Measurements from ENCODE around the gene SYT1.

Gene SYT1

DNA sequence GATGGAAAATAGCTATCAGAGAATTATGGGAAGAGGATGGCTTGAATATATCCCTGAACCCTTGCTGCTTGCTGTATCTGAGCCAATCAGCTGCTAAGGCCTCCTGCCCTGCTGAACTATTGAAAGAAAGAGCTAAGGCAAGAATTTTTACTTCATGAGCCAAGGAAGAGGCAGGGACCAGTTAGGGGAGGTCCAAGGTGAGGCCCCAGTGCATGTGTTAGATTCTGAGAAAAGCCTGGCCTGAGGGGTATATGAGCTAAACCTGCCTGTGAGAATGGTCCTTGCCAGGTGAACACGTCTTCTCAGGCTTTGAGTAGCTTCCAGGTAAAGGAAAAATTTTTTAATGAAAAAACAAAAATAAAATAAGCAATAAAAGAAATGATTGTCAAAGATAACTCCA is 218.0 kb downstream of the SYT1 start:
- H3K4me3 ChIP-seq (ENCODE audit: insufficient read depth, low read depth, low read length) = no peak overlapping the region
- WGBS, 2 experiments = 100% methylated on average over 1 of the region's 1 CpG; no CpG with 5 or more reads in 1 of the 2 experiments
- H3K4me1 ChIP-seq (ENCODE audit: control insufficient read depth, insufficient read depth, low read length) = no peaks in the 10 kb centered on the region
- no peaks in the 10 kb centered on the region for H3K9me3 ChIP-seq (ENCODE audit: control insufficient read depth, low read length)
- H3K27me3 ChIP-seq (ENCODE audit: control insufficient read depth, insufficient read depth, low read length, poor library complexity, severe bottlenecking) = no peaks in the 10 kb centered on the region
- H3K36me3 ChIP-seq (ENCODE audit: control insufficient read depth, insufficient read depth, low read length) = no peaks in the 10 kb centered on the region
- no peak overlapping the region for H3K27ac ChIP-seq (ENCODE audit: insufficient read depth, low read depth, low read length, poor library complexity, severe bottlenecking)

DNA sequence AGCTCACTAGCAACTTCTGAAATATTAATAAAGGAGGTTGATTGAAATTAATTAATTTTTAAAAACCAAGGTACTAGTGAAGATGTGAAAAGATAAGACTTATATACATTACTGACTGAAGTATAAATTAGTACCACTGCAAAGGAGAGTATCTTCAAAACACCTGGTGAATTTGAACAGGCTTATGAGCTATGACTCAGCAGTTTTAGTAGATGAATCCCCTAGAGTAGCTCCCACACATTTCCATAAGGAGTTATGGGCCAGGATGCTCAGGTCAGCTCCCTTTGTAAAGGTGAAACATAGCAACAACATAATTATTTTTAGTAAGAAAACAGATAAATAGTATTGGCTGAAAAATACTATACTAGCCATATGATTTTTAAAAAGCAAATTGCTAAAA is 218.6 kb downstream of the SYT1 start:
- Histone ChIP-seq H3K4me1 (ENCODE audit: control insufficient read depth, insufficient read depth, low read length) (no peaks in the 10 kb centered on the region), H3K27ac (ENCODE audit: insufficient read depth, low read depth, low read length, poor library complexity, severe bottlenecking) (no peak overlapping the region), H3K27me3 (ENCODE audit: control insufficient read depth, insufficient read depth, low read length, poor library complexity, severe bottlenecking) (no peaks in the 10 kb centered on the region)

DNA sequence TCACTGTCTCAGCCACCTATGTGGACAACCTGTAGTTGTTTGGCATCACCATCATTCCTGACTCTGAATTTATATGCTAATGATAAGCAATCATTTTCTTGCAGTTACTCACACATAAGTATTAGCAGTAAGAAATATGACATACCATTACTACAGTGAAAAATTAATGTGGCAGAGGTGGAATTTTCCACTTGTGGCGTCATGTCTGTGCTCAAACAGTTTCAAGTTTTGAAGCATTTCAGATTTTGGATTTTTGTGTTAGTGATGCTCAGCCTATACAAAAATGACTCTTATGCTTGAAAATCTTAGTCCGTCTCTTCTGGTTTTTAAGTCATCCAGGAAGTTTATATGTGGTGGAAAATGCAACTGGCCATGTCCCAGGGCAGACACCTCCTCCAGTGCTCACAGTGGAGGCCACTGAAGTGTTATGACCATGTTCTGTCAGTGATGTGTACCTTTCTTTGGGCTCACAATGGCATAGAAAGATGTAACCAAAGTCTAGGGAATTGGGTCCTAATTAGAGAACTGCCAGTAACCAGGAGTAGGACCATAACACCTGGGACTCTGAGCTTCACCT is 220.6 kb downstream of the SYT1 start:
- WGBS, 2 experiments = 91 to 94% methylated on average over 2 of the region's 2 CpGs
- Histone ChIP-seq H3K27ac (ENCODE audit: insufficient read depth, low read depth, low read length, poor library complexity, severe bottlenecking) (no peak overlapping the region), H3K4me3 (ENCODE audit: insufficient read depth, low read depth, low read length) (no peak overlapping the region), H3K9me3 (ENCODE audit: control insufficient read depth, low read length) (no peaks in the 10 kb centered on the region), H3K4me1 (ENCODE audit: control insufficient read depth, insufficient read depth, low read length) (no peaks in the 10 kb centered on the region), H3K36me3 (ENCODE audit: control insufficient read depth, insufficient read depth, low read length) (no peaks in the 10 kb centered on the region), H3K27me3 (ENCODE audit: control insufficient read depth, insufficient read depth, low read length, poor library complexity, severe bottlenecking) (no peaks in the 10 kb centered on the region)

More for the DNA sequence above, 218.6 kb downstream of the SYT1 start:
- Histone ChIP-seq H3K36me3 (ENCODE audit: control insufficient read depth, insufficient read depth, low read length) (no peaks in the 10 kb centered on the region), H3K9me3 (ENCODE audit: control insufficient read depth, low read length) (no peaks in the 10 kb centered on the region), H3K4me3 (ENCODE audit: insufficient read depth, low read depth, low read length) (no peak overlapping the region)

DNA sequence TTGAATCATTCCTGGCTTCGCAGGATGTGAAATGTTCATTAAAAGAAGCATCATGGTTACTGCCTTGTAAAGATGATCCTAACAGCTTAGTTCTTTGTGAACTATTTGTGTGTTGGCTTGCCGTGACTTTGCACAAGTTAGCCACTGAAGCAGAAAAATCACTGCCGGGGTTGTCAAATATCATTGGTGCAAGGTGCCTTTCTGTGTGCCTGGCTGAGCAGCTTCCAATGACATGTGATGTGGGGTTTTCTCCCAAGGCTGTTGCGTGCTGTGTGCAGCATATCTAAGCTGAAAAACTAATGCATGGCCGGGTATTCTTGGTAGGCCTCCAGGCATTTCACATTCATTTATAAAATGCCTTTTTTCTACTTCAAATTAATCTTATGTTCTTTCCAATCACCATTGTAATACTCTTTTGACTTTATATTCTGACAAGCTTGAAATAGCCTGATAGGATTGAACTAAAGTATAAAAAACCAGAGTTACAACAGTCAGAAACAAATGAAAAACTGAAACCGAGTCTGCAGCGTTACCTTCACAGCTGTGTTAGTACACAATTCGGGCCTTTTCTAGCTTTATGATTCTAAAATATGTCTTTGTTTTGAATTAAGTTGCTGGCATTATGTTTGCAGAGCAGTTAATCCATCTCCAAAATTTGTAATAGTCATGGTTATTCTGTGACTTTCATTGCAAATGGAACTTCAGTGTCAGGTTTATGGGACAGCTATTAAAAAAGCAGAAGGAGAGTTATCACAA is 222.1 kb downstream of the SYT1 start:
- Histone ChIP-seq H3K27me3 (ENCODE audit: control insufficient read depth, insufficient read depth, low read length, poor library complexity, severe bottlenecking) (no peaks in the 10 kb centered on the region), H3K9me3 (ENCODE audit: control insufficient read depth, low read length) (no peaks in the 10 kb centered on the region), H3K4me3 (ENCODE audit: insufficient read depth, low read depth, low read length) (no peak overlapping the region), H3K36me3 (ENCODE audit: control insufficient read depth, insufficient read depth, low read length) (no peaks in the 10 kb centered on the region), H3K27ac (ENCODE audit: insufficient read depth, low read depth, low read length, poor library complexity, severe bottlenecking) (no peak overlapping the region), H3K4me1 (ENCODE audit: control insufficient read depth, insufficient read depth, low read length) (no peaks in the 10 kb centered on the region)
- 96 to 98% methylated on average over 8 of the region's 8 CpGs for WGBS, 2 experiments

DNA sequence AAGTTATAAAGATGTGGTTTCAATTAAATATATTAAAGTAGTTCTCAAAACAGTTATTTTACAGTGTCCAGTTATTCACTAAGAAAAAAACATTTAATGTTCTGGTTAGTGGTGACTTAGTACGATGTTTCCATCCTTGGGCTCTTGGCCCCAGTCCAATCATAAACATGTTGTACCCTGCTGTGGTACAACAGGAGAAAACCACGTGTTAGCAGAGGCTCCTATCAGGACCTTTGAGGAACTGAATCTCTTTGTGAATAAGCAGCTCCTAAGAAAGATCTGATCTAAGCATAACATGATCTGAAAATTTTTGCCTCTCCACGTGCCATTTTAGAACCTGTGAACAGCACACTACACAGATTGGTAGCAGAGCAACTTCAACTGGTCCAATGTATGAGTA is 234.0 kb downstream of the SYT1 start:
- WGBS, 2 experiments = 87 to 93% methylated on average over 3 of the region's 3 CpGs
- Histone ChIP-seq H3K27me3 (ENCODE audit: control insufficient read depth, insufficient read depth, low read length, poor library complexity, severe bottlenecking) (no peaks in the 10 kb centered on the region), H3K9me3 (ENCODE audit: control insufficient read depth, low read length) (no peaks in the 10 kb centered on the region), H3K4me1 (ENCODE audit: control insufficient read depth, insufficient read depth, low read length) (no peaks in the 10 kb centered on the region), H3K36me3 (ENCODE audit: control insufficient read depth, insufficient read depth, low read length) (no peaks in the 10 kb centered on the region), H3K27ac (ENCODE audit: insufficient read depth, low read depth, low read length, poor library complexity, severe bottlenecking) (no peak overlapping the region), H3K4me3 (ENCODE audit: insufficient read depth, low read depth, low read length) (no peak overlapping the region)

DNA sequence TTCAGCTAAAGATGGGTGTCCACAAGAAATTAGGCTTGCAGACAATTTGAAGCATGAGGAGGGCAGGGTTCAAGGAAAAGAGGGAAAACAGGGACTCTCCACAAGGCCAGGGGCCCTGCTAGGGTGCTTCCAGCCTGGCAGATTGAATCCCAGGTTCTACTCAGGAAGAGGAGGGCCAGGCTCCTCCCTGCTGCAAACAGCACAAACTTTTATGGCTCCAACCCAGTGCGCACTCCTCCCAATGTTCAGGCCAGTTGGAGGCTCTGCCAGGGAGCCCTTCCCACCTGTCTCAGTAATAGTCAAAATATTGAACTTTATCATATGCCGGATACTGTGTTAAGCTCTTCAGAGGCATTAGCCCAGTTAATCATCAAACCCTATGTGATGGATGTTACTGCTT is 244.4 kb downstream of the SYT1 start:
- Histone ChIP-seq H3K27ac (ENCODE audit: insufficient read depth, low read depth, low read length, poor library complexity, severe bottlenecking) (no peak overlapping the region), H3K27me3 (ENCODE audit: control insufficient read depth, insufficient read depth, low read length, poor library complexity, severe bottlenecking) (no peaks in the 10 kb centered on the region), H3K4me3 (ENCODE audit: insufficient read depth, low read depth, low read length) (no peak overlapping the region), H3K36me3 (ENCODE audit: control insufficient read depth, insufficient read depth, low read length) (no peaks in the 10 kb centered on the region), H3K9me3 (ENCODE audit: control insufficient read depth, low read length) (no peaks in the 10 kb centered on the region), H3K4me1 (ENCODE audit: control insufficient read depth, insufficient read depth, low read length) (no peaks in the 10 kb centered on the region)
- 97 to 100% methylated on average over 2 of the region's 2 CpGs for WGBS, 2 experiments

DNA sequence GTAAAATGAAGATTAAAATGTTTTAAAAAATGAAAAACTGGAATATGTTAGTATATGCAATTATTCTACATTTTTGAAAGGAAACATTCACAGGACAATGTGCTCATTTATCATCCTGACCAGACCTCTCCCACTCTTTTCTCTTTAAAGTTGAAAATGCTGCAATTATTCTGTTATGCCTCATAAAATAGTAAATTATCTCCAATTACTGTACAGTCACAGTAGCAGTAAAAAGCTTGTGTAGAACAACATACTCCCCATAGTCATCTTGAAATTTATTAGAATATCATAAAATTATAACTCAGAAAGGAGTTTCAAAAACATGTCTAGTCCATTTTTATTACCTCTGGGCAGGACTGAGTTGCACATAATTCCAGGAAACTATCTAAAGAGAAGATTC is 250.3 kb downstream of the SYT1 start:
- H3K9me3 ChIP-seq (ENCODE audit: control insufficient read depth, low read length) = no peaks in the 10 kb centered on the region

DNA sequence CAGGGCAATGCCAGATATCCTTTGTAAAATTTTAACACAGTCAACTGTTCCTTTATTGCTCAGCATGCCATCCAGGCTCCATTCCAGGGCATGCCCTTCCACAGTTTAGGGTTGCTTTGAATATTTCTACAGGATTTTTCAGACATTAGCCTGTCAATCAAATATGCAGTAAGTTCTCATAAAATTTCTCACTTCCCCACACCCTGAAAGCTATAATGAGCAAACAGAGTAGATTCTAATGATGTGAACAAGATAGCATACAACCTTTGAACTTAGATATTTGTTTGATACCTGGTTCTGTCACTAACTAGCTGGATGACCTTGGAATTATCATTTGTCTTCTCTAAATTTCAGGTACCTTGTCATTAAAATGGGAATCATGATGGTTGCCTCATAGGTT is 251.2 kb downstream of the SYT1 start:
- H3K4me3 ChIP-seq (ENCODE audit: insufficient read depth, low read depth, low read length) = no peak overlapping the region
- H3K9me3 ChIP-seq (ENCODE audit: control insufficient read depth, low read length) = no peaks in the 10 kb centered on the region
- peaks cover 3% of the 10 kb centered on the region for H3K4me1 ChIP-seq (ENCODE audit: control insufficient read depth, insufficient read depth, low read length)
- H3K27me3 ChIP-seq (ENCODE audit: control insufficient read depth, insufficient read depth, low read length, poor library complexity, severe bottlenecking) = no peaks in the 10 kb centered on the region
- H3K27ac ChIP-seq (ENCODE audit: insufficient read depth, low read depth, low read length, poor library complexity, severe bottlenecking) = no peak overlapping the region
- no peaks in the 10 kb centered on the region for H3K36me3 ChIP-seq (ENCODE audit: control insufficient read depth, insufficient read depth, low read length)

More for the DNA sequence above, 250.3 kb downstream of the SYT1 start:
- no peaks in the 10 kb centered on the region for H3K36me3 ChIP-seq (ENCODE audit: control insufficient read depth, insufficient read depth, low read length)
- no peak overlapping the region for H3K27ac ChIP-seq (ENCODE audit: insufficient read depth, low read depth, low read length, poor library complexity, severe bottlenecking)
- H3K4me1 ChIP-seq (ENCODE audit: control insufficient read depth, insufficient read depth, low read length) = peaks cover 3% of the 10 kb centered on the region
- no peak overlapping the region for H3K4me3 ChIP-seq (ENCODE audit: insufficient read depth, low read depth, low read length)
- no peaks in the 10 kb centered on the region for H3K27me3 ChIP-seq (ENCODE audit: control insufficient read depth, insufficient read depth, low read length, poor library complexity, severe bottlenecking)

DNA sequence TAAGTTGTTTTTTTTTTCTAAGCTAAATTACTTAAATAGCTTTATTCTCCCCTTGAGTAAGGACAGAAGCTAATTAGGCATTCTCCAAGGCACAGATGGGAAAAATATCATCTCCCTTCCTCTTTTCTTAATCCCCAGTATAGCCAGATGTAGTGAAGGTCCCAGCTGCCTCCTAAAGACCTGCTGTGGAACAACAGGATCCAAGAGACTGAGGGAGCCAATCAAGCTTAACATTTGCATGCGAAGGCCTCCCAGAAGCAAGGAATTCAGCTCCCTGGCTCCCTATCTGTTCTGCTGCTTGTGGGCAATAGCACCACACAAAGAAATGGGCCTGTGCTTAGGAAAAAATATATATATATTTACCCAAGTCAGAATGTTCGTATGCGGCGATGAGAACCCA is 255.2 kb downstream of the SYT1 start:
- WGBS, 2 experiments = 0 to 3% methylated on average over 1 of the region's 4 CpGs
- H3K27ac ChIP-seq (ENCODE audit: insufficient read depth, low read depth, low read length, poor library complexity, severe bottlenecking) = no peak overlapping the region
- H3K36me3 ChIP-seq (ENCODE audit: control insufficient read depth, insufficient read depth, low read length) = no peaks in the 10 kb centered on the region
- H3K4me1 ChIP-seq (ENCODE audit: control insufficient read depth, insufficient read depth, low read length) = peaks cover 3% of the 10 kb centered on the region
- H3K4me3 ChIP-seq (ENCODE audit: insufficient read depth, low read depth, low read length) = no peak overlapping the region
- H3K27me3 ChIP-seq (ENCODE audit: control insufficient read depth, insufficient read depth, low read length, poor library complexity, severe bottlenecking) = no peaks in the 10 kb centered on the region
- H3K9me3 ChIP-seq (ENCODE audit: control insufficient read depth, low read length) = no peaks in the 10 kb centered on the region

DNA sequence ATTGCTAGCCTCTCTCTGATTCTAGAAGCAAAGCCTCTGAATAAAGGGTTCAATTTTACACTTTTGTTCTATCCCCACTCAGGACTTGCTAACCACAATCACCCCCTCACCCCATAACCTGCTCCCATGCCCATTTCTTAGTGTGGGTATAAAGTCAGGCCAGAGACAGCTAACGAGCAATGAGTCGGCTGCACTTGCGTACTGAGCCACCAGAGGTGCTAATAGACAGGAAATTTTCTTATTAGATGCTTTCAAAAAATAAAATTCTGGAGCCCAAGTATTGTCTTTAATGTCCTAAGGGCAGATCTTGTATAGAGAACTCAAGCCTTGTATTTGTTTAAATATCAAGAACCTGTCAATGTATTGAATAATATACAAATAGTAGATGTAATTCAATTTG is 256.9 kb downstream of the SYT1 start:
- Histone ChIP-seq H3K36me3 (ENCODE audit: control insufficient read depth, insufficient read depth, low read length) (no peaks in the 10 kb centered on the region), H3K27ac (ENCODE audit: insufficient read depth, low read depth, low read length, poor library complexity, severe bottlenecking) (no peak overlapping the region), H3K27me3 (ENCODE audit: control insufficient read depth, insufficient read depth, low read length, poor library complexity, severe bottlenecking) (no peaks in the 10 kb centered on the region), H3K4me1 (ENCODE audit: control insufficient read depth, insufficient read depth, low read length) (peaks cover 3% of the 10 kb centered on the region), H3K4me3 (ENCODE audit: insufficient read depth, low read depth, low read length) (no peak overlapping the region), H3K9me3 (ENCODE audit: control insufficient read depth, low read length) (no peaks in the 10 kb centered on the region)
- WGBS, 2 experiments = 85 to 87% methylated on average over 3 of the region's 3 CpGs

Measured in ectodermal cell (in vitro differentiated cells).